ENCODE data around the gene PRIMA1.

PRIMA1 gene

GRCh38 chr14:93736378-93737014 lies 51.8 kb downstream of the PRIMA1 start:
- peaks cover 4% of the 10 kb centered on the region for H3K9me3 ChIP-seq (replicated peaks; ENCODE audit: low read length)
- H3K4me2 ChIP-seq (ENCODE audit: low read length): no peak overlapping the region
- H3K9ac ChIP-seq (ENCODE audit: low read depth, low read length): no peak overlapping the region
- no peaks in the 10 kb centered on the region for H3K27me3 ChIP-seq (ENCODE audit: control insufficient read depth, insufficient read depth, low read length)
- H3K4me1 ChIP-seq (ENCODE audit: control insufficient read depth, insufficient read depth, low read length): no peaks in the 10 kb centered on the region
- H3K4me3 ChIP-seq (ENCODE audit: low read length): no peak overlapping the region
- no peaks in the 10 kb centered on the region for H3K36me3 ChIP-seq (ENCODE audit: insufficient read depth, low read length)

DNA sequence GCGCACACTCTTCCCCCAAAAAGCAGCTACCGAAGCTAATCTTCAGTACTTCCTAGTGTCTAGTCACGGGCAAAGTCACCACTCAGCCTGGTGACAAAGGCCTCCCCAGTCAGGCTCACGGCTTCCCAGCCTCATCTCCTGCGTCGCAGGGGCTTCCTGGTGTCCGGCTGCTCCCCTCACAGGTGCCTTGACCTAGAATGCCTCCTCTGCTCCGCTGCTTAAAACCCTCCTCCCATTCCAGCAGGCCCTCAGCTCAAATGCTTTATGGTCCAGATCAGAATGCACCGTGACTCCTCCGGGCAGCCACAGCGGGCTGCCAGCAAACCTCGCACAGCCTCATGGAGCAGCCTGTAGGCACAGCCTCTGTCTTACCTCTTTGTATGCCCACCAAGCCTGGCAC lies 53.1 kb downstream of the PRIMA1 start:
- H3K4me2 ChIP-seq (ENCODE audit: low read length): no peak overlapping the region
- no peaks in the 10 kb centered on the region for H3K4me1 ChIP-seq (ENCODE audit: control insufficient read depth, insufficient read depth, low read length)
- H3K27me3 ChIP-seq (ENCODE audit: control insufficient read depth, insufficient read depth, low read length): no peaks in the 10 kb centered on the region
- H3K9ac ChIP-seq (ENCODE audit: low read depth, low read length): no peak overlapping the region
- H3K36me3 ChIP-seq (ENCODE audit: insufficient read depth, low read length): no peaks in the 10 kb centered on the region
- no peak overlapping the region for H3K4me3 ChIP-seq (ENCODE audit: low read length)
- peaks cover 5% of the 10 kb centered on the region for H3K9me3 ChIP-seq (replicated peaks; ENCODE audit: low read length)

GRCh38 chr14:93734086-93734822 lies 54.0 kb downstream of the PRIMA1 start:
- no peak overlapping the region for H3K4me2 ChIP-seq (ENCODE audit: low read length)
- H3K9ac ChIP-seq (ENCODE audit: low read depth, low read length): no peak overlapping the region
- H3K9me3 ChIP-seq (replicated peaks; ENCODE audit: low read length): peaks cover 8% of the 10 kb centered on the region
- H3K27me3 ChIP-seq (ENCODE audit: control insufficient read depth, insufficient read depth, low read length): no peaks in the 10 kb centered on the region
- no peaks in the 10 kb centered on the region for H3K36me3 ChIP-seq (ENCODE audit: insufficient read depth, low read length)
- no peak overlapping the region for H3K4me3 ChIP-seq (ENCODE audit: low read length)
- H3K4me1 ChIP-seq (ENCODE audit: control insufficient read depth, insufficient read depth, low read length): no peaks in the 10 kb centered on the region

DNA sequence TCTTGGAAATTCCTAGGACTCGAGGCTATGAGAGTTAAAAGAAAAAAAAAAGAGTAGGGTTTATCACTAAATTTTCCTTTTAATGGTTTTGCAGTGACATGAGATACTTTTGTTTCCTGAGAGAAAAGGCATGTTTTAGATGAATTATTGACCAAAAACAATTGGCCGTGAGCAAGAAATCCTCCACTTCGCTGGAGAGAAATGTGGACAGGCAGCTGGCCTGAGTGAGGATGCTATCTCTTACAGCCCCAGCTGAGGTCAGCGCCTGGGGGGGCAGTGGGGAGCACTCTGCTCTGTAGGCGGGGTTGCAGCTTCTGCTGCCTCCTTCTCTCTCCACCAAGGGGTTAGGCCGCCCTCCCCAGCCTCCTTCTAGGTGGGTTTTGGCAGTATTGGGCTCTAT lies 54.7 kb downstream of the PRIMA1 start:
- Histone ChIP-seq H3K27me3 (ENCODE audit: control insufficient read depth, insufficient read depth, low read length) (no peaks in the 10 kb centered on the region), H3K9ac (ENCODE audit: low read depth, low read length) (no peak overlapping the region), H3K9me3 (replicated peaks; ENCODE audit: low read length) (peaks cover 8% of the 10 kb centered on the region), H3K4me2 (ENCODE audit: low read length) (no peak overlapping the region), H3K4me3 (ENCODE audit: low read length) (no peak overlapping the region), H3K36me3 (ENCODE audit: insufficient read depth, low read length) (no peaks in the 10 kb centered on the region), H3K4me1 (ENCODE audit: control insufficient read depth, insufficient read depth, low read length) (no peaks in the 10 kb centered on the region)

DNA sequence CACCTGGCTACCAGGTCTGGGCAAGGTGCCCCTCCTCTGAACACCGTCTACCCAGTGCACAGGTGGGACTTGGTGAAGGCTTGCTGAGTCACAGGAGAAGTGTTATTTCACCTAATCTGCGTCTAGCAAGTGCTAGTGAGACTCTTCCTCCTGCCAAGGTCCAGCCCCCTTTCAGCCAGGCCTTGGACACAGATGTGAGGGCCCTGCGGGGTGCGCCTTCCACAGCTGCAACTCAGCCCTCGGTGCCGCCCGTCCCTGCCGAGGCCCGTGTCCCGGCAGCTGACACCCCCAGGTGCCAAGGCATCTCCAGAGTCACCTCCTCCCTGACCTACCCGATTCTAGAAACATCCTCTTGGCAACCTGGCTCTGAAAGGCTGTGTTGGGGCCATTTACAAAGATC lies 55.1 kb downstream of the PRIMA1 start:
- no peak overlapping the region for H3K9ac ChIP-seq (ENCODE audit: low read depth, low read length)
- H3K9me3 ChIP-seq (replicated peaks; ENCODE audit: low read length): peaks cover 8% of the 10 kb centered on the region
- no peak overlapping the region for H3K4me2 ChIP-seq (ENCODE audit: low read length)
- no peaks in the 10 kb centered on the region for H3K27me3 ChIP-seq (ENCODE audit: control insufficient read depth, insufficient read depth, low read length)
- no peaks in the 10 kb centered on the region for H3K4me1 ChIP-seq (ENCODE audit: control insufficient read depth, insufficient read depth, low read length)
- H3K36me3 ChIP-seq (ENCODE audit: insufficient read depth, low read length): no peaks in the 10 kb centered on the region
- H3K4me3 ChIP-seq (ENCODE audit: low read length): no peak overlapping the region

DNA sequence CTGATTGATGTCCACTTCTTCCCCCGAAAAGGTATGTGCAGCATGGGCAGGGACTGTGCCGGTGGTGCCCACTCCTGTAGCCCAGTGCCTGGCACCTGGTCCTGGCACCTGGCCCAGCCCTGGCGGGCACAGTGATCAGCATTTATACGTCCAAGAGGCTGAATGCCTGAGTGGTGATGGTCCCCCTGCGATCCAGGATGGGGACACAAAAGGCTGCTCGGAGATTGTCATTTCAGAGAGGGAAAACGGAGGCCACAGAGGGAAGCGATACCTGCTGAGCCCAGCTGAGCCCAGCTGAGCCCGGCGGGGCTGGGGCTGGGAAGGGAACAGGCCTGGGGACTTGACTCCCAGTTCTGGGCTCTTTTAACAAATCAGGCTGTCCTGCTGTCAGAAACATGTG lies 55.8 kb downstream of the PRIMA1 start:
- Histone ChIP-seq H3K4me2 (ENCODE audit: low read length) (no peak overlapping the region), H3K9me3 (replicated peaks; ENCODE audit: low read length) (peaks cover 8% of the 10 kb centered on the region), H3K4me1 (ENCODE audit: control insufficient read depth, insufficient read depth, low read length) (no peaks in the 10 kb centered on the region), H3K27me3 (ENCODE audit: control insufficient read depth, insufficient read depth, low read length) (no peaks in the 10 kb centered on the region), H3K4me3 (ENCODE audit: low read length) (no peak overlapping the region), H3K9ac (ENCODE audit: low read depth, low read length) (no peak overlapping the region), H3K36me3 (ENCODE audit: insufficient read depth, low read length) (no peaks in the 10 kb centered on the region)

DNA sequence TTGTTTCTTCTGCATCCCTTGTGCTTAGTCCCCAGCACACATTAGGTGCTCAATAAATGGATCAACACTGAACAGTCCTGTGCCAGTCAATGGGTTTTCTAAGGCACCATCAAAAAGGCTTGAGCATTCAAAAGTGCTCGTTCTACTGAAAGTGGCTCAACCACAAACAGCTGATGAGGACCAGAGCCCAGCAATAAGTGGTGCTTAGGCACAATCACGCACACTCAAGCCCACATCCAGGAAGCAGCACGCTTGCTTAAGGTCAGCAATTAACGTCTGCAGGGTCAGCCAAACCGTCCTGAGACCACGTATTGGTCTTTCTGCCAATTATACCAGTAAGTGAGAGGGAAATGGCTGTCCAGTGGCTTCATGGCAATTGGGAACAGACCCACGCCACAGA lies 56.5 kb downstream of the PRIMA1 start:
- H3K4me3 ChIP-seq (ENCODE audit: low read length): no peak overlapping the region
- H3K4me2 ChIP-seq (ENCODE audit: low read length): no peak overlapping the region
- H3K9me3 ChIP-seq (replicated peaks; ENCODE audit: low read length): peaks cover 13% of the 10 kb centered on the region
- no peaks in the 10 kb centered on the region for H3K4me1 ChIP-seq (ENCODE audit: control insufficient read depth, insufficient read depth, low read length)
- H3K36me3 ChIP-seq (ENCODE audit: insufficient read depth, low read length): no peaks in the 10 kb centered on the region
- no peak overlapping the region for H3K9ac ChIP-seq (ENCODE audit: low read depth, low read length)
- no peaks in the 10 kb centered on the region for H3K27me3 ChIP-seq (ENCODE audit: control insufficient read depth, insufficient read depth, low read length)

DNA sequence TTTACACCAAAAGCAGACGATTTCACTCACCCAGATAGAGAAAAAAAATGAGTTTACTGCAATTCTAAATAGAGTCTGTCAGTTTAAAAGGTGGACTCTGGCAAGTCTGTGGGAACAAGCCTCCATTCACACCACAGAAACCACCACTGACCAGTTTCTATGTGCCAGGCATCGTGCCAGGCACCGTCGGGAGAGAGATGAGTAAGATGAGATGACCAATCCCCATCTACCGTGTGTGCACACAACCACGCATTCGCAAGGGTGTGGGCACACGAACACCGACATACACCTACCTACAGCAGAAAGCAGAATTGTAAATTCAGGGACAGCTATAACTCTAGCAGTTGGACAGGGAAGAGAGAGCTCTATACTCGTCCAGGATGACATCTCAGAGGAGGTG lies 58.3 kb downstream of the PRIMA1 start:
- Histone ChIP-seq H3K4me3 (ENCODE audit: low read length) (no peak overlapping the region), H3K36me3 (ENCODE audit: insufficient read depth, low read length) (no peaks in the 10 kb centered on the region), H3K9ac (ENCODE audit: low read depth, low read length) (no peak overlapping the region), H3K27me3 (ENCODE audit: control insufficient read depth, insufficient read depth, low read length) (no peaks in the 10 kb centered on the region), H3K4me1 (ENCODE audit: control insufficient read depth, insufficient read depth, low read length) (no peaks in the 10 kb centered on the region), H3K4me2 (ENCODE audit: low read length) (no peak overlapping the region), H3K9me3 (replicated peaks; ENCODE audit: low read length) (peaks cover 15% of the 10 kb centered on the region)

DNA sequence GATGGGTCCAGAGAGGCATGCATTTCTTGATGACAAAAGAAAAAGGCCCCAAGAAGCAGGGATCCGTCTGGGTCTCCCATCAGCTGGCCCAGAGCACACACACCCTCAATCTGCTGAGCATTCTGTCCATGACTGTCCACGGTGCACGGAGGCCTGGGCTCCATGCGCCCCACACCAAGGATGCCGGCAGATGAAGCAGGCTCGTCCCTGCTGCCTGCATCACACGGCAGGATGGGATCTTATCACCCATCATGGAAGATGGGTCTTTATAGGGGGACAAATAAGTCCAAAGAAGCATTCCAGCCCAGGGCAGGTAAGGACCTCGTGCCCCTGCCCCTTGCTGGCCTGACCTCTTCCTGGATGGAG lies 59.7 kb downstream of the PRIMA1 start:
- no peaks in the 10 kb centered on the region for H3K36me3 ChIP-seq (ENCODE audit: insufficient read depth, low read length)
- no peak overlapping the region for H3K4me2 ChIP-seq (ENCODE audit: low read length)
- no peaks in the 10 kb centered on the region for H3K4me1 ChIP-seq (ENCODE audit: control insufficient read depth, insufficient read depth, low read length)
- peaks cover 15% of the 10 kb centered on the region for H3K9me3 ChIP-seq (replicated peaks; ENCODE audit: low read length)
- no peak overlapping the region for H3K4me3 ChIP-seq (ENCODE audit: low read length)
- no peak overlapping the region for H3K9ac ChIP-seq (ENCODE audit: low read depth, low read length)
- no peaks in the 10 kb centered on the region for H3K27me3 ChIP-seq (ENCODE audit: control insufficient read depth, insufficient read depth, low read length)

GRCh38 chr14:93727917-93728650 lies 60.2 kb downstream of the PRIMA1 start:
- Histone ChIP-seq H3K9ac (ENCODE audit: low read depth, low read length) (no peak overlapping the region), H3K4me2 (ENCODE audit: low read length) (no peak overlapping the region), H3K9me3 (replicated peaks; ENCODE audit: low read length) (peaks cover 15% of the 10 kb centered on the region), H3K27me3 (ENCODE audit: control insufficient read depth, insufficient read depth, low read length) (no peaks in the 10 kb centered on the region), H3K4me3 (ENCODE audit: low read length) (no peak overlapping the region), H3K36me3 (ENCODE audit: insufficient read depth, low read length) (no peaks in the 10 kb centered on the region), H3K4me1 (ENCODE audit: control insufficient read depth, insufficient read depth, low read length) (no peaks in the 10 kb centered on the region)

GRCh38 chr14:93727039-93727740 lies 61.1 kb downstream of the PRIMA1 start:
- Histone ChIP-seq H3K9me3 (replicated peaks; ENCODE audit: low read length) (peaks cover 12% of the 10 kb centered on the region), H3K4me2 (ENCODE audit: low read length) (no peak overlapping the region), H3K4me3 (ENCODE audit: low read length) (no peak overlapping the region), H3K36me3 (ENCODE audit: insufficient read depth, low read length) (no peaks in the 10 kb centered on the region), H3K27me3 (ENCODE audit: control insufficient read depth, insufficient read depth, low read length) (no peaks in the 10 kb centered on the region), H3K9ac (ENCODE audit: low read depth, low read length) (no peak overlapping the region), H3K4me1 (ENCODE audit: control insufficient read depth, insufficient read depth, low read length) (no peaks in the 10 kb centered on the region)
